ENCODE results near the gene OSBPL10.

The OSBPL10 gene

GRCh38 chr3:31671451-31671850 lies 309.6 kb downstream of the OSBPL10 start:
- no peak for TF ChIP-seq CTCF (IDR thresholded peaks at IDR 0.05; ENCODE audit: control insufficient read depth, extremely low read depth, insufficient read depth)
- DNase-seq (ENCODE audit: low read depth), result no peak
- no peak overlapping the region for H3K4me3 ChIP-seq (ENCODE audit: low read depth, low read length)

GRCh38 chr3:31670722-31671121 lies 310.3 kb downstream of the OSBPL10 start:
- DNase-seq (ENCODE audit: low read depth), result no peak
- H3K4me3 ChIP-seq (ENCODE audit: low read depth, low read length), result no peak overlapping the region
- no peak for TF ChIP-seq CTCF (IDR thresholded peaks at IDR 0.05; ENCODE audit: control insufficient read depth, extremely low read depth, insufficient read depth)

- TF ChIP-seq CTCF (IDR thresholded peaks at IDR 0.05; ENCODE audit: control insufficient read depth, extremely low read depth, insufficient read depth), result no peak
- peak; percentile 7 for DNase-seq (ENCODE audit: low read depth)
- no peak overlapping the region for H3K4me3 ChIP-seq (ENCODE audit: low read depth, low read length)
Observed at GRCh38 chr3:31670136-31670535, 310.9 kb downstream of the OSBPL10 start.

- no peak for TF ChIP-seq CTCF (IDR thresholded peaks at IDR 0.05; ENCODE audit: control insufficient read depth, extremely low read depth, insufficient read depth)
- H3K4me3 ChIP-seq (ENCODE audit: low read depth, low read length), result no peak overlapping the region
- DNase-seq (ENCODE audit: low read depth), result peak; percentile 3
Observed at GRCh38 chr3:31668242-31668641, 312.8 kb downstream of the OSBPL10 start.

- TF ChIP-seq CTCF (IDR thresholded peaks at IDR 0.05; ENCODE audit: control insufficient read depth, extremely low read depth, insufficient read depth), result no peak
- DNase-seq (ENCODE audit: low read depth), result peak; percentile 10
- no peak overlapping the region for H3K4me3 ChIP-seq (ENCODE audit: low read depth, low read length)
Observed at GRCh38 chr3:31667582-31667981, 313.5 kb downstream of the OSBPL10 start.

GRCh38 chr3:31664031-31664430 lies 317.0 kb downstream of the OSBPL10 start:
- TF ChIP-seq CTCF (IDR thresholded peaks at IDR 0.05; ENCODE audit: control insufficient read depth, extremely low read depth, insufficient read depth), result no peak
- H3K4me3 ChIP-seq (ENCODE audit: low read depth, low read length), result no peak overlapping the region
- DNase-seq (ENCODE audit: low read depth), result no peak

GRCh38 chr3:31661993-31662670 lies 318.9 kb downstream of the OSBPL10 start:
- DNase-seq (ENCODE audit: low read depth), result no peak
- TF ChIP-seq CTCF (IDR thresholded peaks at IDR 0.05; ENCODE audit: control insufficient read depth, extremely low read depth, insufficient read depth), result no peak

More at GRCh38 chr3:31661993-31662670, 318.9 kb downstream of the OSBPL10 start:
- no peak overlapping the region for H3K4me3 ChIP-seq (ENCODE audit: low read depth, low read length)
